Stomach (tissue), 9 donors: Measurements from ENCODE around the gene HS6ST3. TPM values are rescaled to one million over a fixed set of nuclear protein-coding genes. Genes with fewer than 3 reads are reported as not detected.
"Not testable (repeated sequence)": the region's sequence is repeated elsewhere in the genome, so short reads cannot be mapped to it uniquely, and the experiment has no call there.

Experiments
- DNase-seq, 2 donors: peaks; one replicate each; pipeline versions ENCODE4 v3.0.0 to v3.0.0-alpha.2; 2013 to 2019
- H3K27ac ChIP-seq, 5 donors: fragments of 200-600 bp in 4 of 5; sonication (generic) in 4 of 5; one replicate each; pipeline ENCODE4 v1.5.1; 2013 to 2019; ENCODE audit warnings: mild to moderate bottlenecking in 1 of 5, moderate library complexity in 1 of 5
- H3K27me3 ChIP-seq, 3 donors: fragments of 200-600 bp; sonication (generic); one replicate each; pipeline ENCODE4 v1.5.1; 2017 to 2019; ENCODE audit warnings: mixed run types in 1 of 3
- H3K36me3 ChIP-seq, 4 donors: fragments of 200-600 bp; sonication (generic); 1 replicate in 3 of 4; 2 replicates in 1 of 4; pipeline ENCODE4 v1.5.1; 2016 to 2019
- H3K4me1 ChIP-seq, 4 donors: fragments of 200-600 bp; sonication (generic); one replicate each; pipeline ENCODE4 v1.5.1; 2016 to 2019
- H3K4me3 ChIP-seq, 4 donors: fragments of 200-600 bp; sonication (generic) in 3 of 4; one replicate each; pipeline ENCODE4 v1.5.1; 2016 to 2019; ENCODE audit warnings: mild to moderate bottlenecking in 1 of 4
- H3K9me3 ChIP-seq, 4 donors: fragments of 200-600 bp; sonication (generic); one replicate each; pipeline ENCODE4 v1.5.1; 2016 to 2019
- EP300 ChIP-seq: sonication (generic); formaldehyde crosslinking; IDR thresholded peaks from one replicate; pipeline ENCODE4 v1.6.1; 2017; ENCODE audit warnings: antibody characterized with exemption
- POLR2A ChIP-seq, 4 donors: fragments of 450-650 bp; IDR thresholded peaks; one replicate each; pipeline ENCODE4 v1.6.1; 2016; ENCODE audit warnings: antibody characterized with exemption in 4 of 4, control low read depth in 2 of 4, mild to moderate bottlenecking in 1 of 4, moderate library complexity in 1 of 4
- POLR2AphosphoS5 ChIP-seq, 3 donors: sonication (generic); formaldehyde crosslinking; IDR thresholded peaks; one replicate each; pipeline ENCODE4 v1.6.1; 2016; ENCODE audit warnings: antibody characterized with exemption in 3 of 3
- WGBS, 5 donors: extraction: QIAGEN DNeasy Blood & Tissue Kit in 3 of 5; methylation state at CpG; one replicate each; pipeline versions ENCODE4 v1.1.5 to v1.1.7; 2013 to 2018; 5-methylcytosine and 5-hydroxymethylcytosine counted together
- intact Hi-C: fragments of 100-400 bp; cut with DNase I; formaldehyde crosslinking; loops from one replicate; pipeline ENCODE4 v1.15.1; 2023; ENCODE audit warnings: low total_unique reads
- polyA plus RNA-seq, 3 donors: library from polyadenylated mRNA; stranded (reverse); fragments of 200-250 nt; gene quantifications; one replicate each; pipeline ENCODE4 v1.2.3, GENCODE V29; 2013
- total RNA-seq, 5 donors: library from RNA; depleted of rRNA; stranded (reverse); fragments of >200 nt; gene quantifications; one replicate each; pipeline versions ENCODE4 v1.1.0 to v1.2.3, GENCODE V29; 2014 to 2016
- TF ChIP-seq, protein P1 (sequence below), 7 experiments: fragments of 450-650 bp in 4 of 7; fragments of 200-600 bp in 3 of 7; sonication (generic) in 3 of 7; IDR thresholded peaks; one replicate each; pipeline ENCODE4 v1.5.1; 2016 to 2019; ENCODE audit warnings: antibody characterized with exemption in 7 of 7, control low read depth in 2 of 7, mild to moderate bottlenecking in 1 of 7
- donor health status: healthy with polysubstance abuse.
- donor health status: Bipolar disorder and iron deficiency.
- donor health status: healthy.

HS6ST3 gene
- total and polyA plus RNA-seq, 8 donors: 0.15 to 4.0 (median 0.75) TPM; not detected in 1

DNA sequence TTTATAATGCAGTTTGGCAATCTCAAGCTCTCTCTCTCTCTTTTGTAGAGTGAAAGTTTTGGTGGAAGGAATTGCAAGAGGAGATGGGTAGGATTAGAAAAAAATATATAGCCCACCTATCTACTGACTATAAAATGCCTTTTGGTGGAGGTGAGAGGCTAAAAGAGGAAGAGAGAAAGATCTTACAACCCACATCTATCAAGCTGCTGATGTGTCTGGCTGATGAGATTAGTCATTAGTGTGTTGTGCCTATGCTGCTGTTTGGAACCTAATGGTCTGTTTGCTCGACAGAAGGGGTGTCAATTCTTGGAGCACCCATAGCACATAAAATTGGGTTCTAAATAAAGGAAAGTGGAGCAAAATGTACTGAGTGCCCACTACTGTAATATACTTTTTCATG is 411.0 kb downstream of the HS6ST3 start:
- DNase-seq: no peak
- H3K4me3 ChIP-seq: no peak overlapping the region
- intact Hi-C loops: no loop called here

DNA sequence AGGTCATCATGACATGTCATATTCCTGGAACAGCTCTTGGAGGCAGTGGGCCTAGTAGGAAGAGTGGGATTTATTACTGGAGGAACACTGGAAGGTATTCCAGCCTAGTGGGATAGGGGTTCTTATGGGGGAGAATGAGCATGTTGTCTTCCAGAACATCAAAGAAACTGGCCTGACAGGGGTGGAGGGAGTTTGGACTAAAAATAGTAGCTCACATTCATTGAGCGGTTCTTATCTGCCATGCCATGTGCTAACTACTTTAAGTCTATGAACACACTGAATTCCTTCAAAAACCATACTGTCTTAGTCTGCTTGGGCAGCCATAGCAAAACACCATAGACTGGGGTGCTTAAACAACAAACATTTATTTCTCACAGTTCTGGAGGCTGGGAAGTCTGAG is 413.6 kb downstream of the HS6ST3 start:
- TF ChIP-seq POLR2AphosphoS5 (IDR thresholded peaks at IDR 0.05) (no peak), POLR2A (IDR thresholded peaks at IDR 0.05) (no peak)
- 94 to 100% (median 96%) methylated on average over 1 of the region's 1 CpG for WGBS, 5 donors
- Histone ChIP-seq H3K9me3 (no peaks in the 10 kb centered on the region), H3K4me3 (no peak overlapping the region), H3K27ac (no peak overlapping the region), H3K4me1 (no peaks in the 10 kb centered on the region), H3K36me3 (no peaks in the 10 kb centered on the region), H3K27me3 (no peaks in the 10 kb centered on the region)
- no peak for DNase-seq
- intact Hi-C loops: no loop called here

More for the DNA sequence above, 411.0 kb downstream of the HS6ST3 start:
- Histone ChIP-seq H3K27ac (no peak overlapping the region), H3K4me1 (no peaks in the 10 kb centered on the region), H3K9me3 (no peaks in the 10 kb centered on the region), H3K36me3 (no peaks in the 10 kb centered on the region), H3K27me3 (no peaks in the 10 kb centered on the region)
- TF ChIP-seq POLR2AphosphoS5 (IDR thresholded peaks at IDR 0.05) (no peak), EP300 (no peak), POLR2A (IDR thresholded peaks at IDR 0.05) (no peak)
- TF ChIP-seq, protein P1, sequence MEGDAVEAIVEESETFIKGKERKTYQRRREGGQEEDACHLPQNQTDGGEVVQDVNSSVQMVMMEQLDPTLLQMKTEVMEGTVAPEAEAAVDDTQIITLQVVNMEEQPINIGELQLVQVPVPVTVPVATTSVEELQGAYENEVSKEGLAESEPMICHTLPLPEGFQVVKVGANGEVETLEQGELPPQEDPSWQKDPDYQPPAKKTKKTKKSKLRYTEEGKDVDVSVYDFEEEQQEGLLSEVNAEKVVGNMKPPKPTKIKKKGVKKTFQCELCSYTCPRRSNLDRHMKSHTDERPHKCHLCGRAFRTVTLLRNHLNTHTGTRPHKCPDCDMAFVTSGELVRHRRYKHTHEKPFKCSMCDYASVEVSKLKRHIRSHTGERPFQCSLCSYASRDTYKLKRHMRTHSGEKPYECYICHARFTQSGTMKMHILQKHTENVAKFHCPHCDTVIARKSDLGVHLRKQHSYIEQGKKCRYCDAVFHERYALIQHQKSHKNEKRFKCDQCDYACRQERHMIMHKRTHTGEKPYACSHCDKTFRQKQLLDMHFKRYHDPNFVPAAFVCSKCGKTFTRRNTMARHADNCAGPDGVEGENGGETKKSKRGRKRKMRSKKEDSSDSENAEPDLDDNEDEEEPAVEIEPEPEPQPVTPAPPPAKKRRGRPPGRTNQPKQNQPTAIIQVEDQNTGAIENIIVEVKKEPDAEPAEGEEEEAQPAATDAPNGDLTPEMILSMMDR (IDR thresholded peaks at IDR 0.05): no peak
- 71 to 90% (median 76%) methylated on average over 1 of the region's 1 CpG for WGBS, 5 donors

DNA sequence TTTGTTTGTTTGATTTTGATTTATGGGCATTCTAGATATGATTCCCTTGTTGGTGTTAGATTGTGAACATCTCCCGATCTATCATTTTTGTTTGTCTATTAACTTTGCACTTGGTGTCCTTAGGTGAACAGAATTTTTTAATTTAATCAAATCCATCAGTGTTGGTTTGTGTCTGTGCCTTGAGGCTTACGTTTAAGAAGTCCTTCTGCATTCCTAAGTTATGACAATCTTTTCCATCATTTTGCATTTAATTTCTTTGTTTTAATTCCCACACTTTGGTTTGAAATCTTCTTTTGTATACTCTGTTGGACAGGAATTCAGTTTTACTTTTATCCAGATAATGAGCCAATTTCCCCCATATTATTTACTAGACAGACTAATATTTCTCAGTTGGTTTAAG is 421.7 kb downstream of the HS6ST3 start:
- TF ChIP-seq POLR2AphosphoS5 (IDR thresholded peaks at IDR 0.05) (no peak), EP300 (no peak), POLR2A (IDR thresholded peaks at IDR 0.05) (no peak)
- TF ChIP-seq, protein P1 (IDR thresholded peaks at IDR 0.05): no peak

DNA sequence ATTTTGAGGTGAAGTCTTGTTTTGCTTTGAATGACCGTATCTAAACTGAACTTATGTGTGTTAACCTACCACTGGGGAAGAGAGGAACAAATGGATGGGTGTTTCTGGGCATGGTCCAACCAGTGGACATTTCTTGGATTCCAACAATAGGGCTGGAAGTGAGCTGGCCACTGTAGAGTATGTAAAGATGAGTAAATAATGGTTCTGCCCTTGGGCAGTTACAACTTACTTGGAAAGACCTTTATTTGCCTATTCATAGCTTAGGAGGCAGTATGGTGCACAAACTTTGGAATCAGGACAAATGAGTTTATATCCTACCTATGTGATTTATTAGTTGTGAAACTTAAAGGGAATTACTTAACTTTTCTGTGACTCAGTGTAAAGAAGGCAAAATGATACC is 429.5 kb downstream of the HS6ST3 start:
- no peak for DNase-seq
- intact Hi-C loops: no loop called here
- Histone ChIP-seq H3K9me3 (peaks cover 0 to 5% (median 2%) of the 10 kb centered on the region in 4 donors), H3K4me3 (no peak overlapping the region), H3K27me3 (no peaks in the 10 kb centered on the region), H3K27ac (no peak overlapping the region), H3K36me3 (no peaks in the 10 kb centered on the region), H3K4me1 (no peaks in the 10 kb centered on the region)
- TF ChIP-seq EP300: no peak
- TF ChIP-seq POLR2AphosphoS5 (IDR thresholded peaks at IDR 0.05): no peak
- WGBS, 5 donors: 88 to 95% (median 94%) methylated on average over 1 of the region's 1 CpG

More for the DNA sequence above, 421.7 kb downstream of the HS6ST3 start:
- 82 to 92% (median 90%) methylated on average over 2 of the region's 2 CpGs for WGBS, 5 donors
- intact Hi-C loops: no loop called here
- Histone ChIP-seq H3K4me1 (no peaks in the 10 kb centered on the region), H3K27me3 (no peaks in the 10 kb centered on the region), H3K27ac (no peak overlapping the region), H3K36me3 (no peaks in the 10 kb centered on the region), H3K4me3 (no peak overlapping the region), H3K9me3 (peaks cover 0 to 5% (median 0%) of the 10 kb centered on the region in 4 donors)
- no peak for DNase-seq

- WGBS, 5 donors: 90 to 95% (median 92%) methylated on average over 10 to 11 of the region's 11 CpGs
- H3K9me3 ChIP-seq, H3K27me3 ChIP-seq, DNase-seq, H3K4me3 ChIP-seq, H3K4me1 ChIP-seq, H3K27ac ChIP-seq, H3K36me3 ChIP-seq, intact Hi-C loops: not testable (repeated sequence)
Observed at GRCh38 chr13:96524398-96525020, 434.6 kb downstream of the HS6ST3 start.

DNA sequence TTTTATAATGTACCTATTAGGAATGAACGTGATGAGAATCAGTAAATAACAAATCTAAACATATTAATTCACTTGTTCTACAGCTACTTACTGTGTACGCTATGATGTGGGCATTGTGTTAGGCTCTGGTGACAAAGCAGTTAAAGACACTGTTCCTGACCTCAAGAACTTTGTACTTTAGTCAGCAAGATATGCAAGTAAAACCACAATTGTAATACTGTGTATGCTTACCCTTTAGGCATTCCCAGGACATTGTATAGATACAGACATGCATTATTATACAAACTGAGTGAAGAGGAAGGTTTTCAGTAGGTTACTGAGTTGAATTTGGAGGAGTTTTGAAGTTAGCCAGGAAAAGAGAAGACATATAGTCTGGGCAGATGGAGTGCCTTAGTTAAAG is 435.8 kb downstream of the HS6ST3 start:
- no peaks in the 10 kb centered on the region for H3K27me3 ChIP-seq
- intact Hi-C loops: no loop called here
- DNase-seq: peak in 1 of 2 donors; percentile 20
- WGBS, 5 donors: 38 to 54% (median 47%) methylated on average over 2 of the region's 2 CpGs
- peaks cover 0 to 3% (median 0%) of the 10 kb centered on the region in 4 donors for H3K9me3 ChIP-seq
- H3K36me3 ChIP-seq: no peaks in the 10 kb centered on the region
- no peak overlapping the region for H3K27ac ChIP-seq
- TF ChIP-seq, protein P1 (IDR thresholded peaks at IDR 0.05): no peak
- TF ChIP-seq EP300 (no peak), POLR2AphosphoS5 (IDR thresholded peaks at IDR 0.05) (no peak), POLR2A (IDR thresholded peaks at IDR 0.05) (no peak)
- H3K4me3 ChIP-seq: no peak overlapping the region
- peaks cover 0 to 6% (median 0%) of the 10 kb centered on the region in 4 donors for H3K4me1 ChIP-seq
